ENCODE measurements around the gene YBX1. TPM values are rescaled to one million over a fixed set of nuclear protein-coding genes. Genes with fewer than 3 reads are reported as not detected.
A peak's percentile ranks its signal among the peaks of the same experiment; 100 is the strongest.
"Not testable (repeated sequence)": the region's sequence is repeated elsewhere in the genome, so short reads cannot be mapped to it uniquely, and the experiment has no call there.

The YBX1 gene
- total RNA-seq, 4 donors from 2014 or later, result 327 to 396 (median 357) TPM

GRCh38 chr1:42723511-42723910 lies 41.3 kb downstream of the YBX1 start:
- Histone ChIP-seq H3K27ac (no peak overlapping the region), H3K4me1 (no peaks in the 10 kb centered on the region), H3K9me3 (no peaks in the 10 kb centered on the region), H3K27me3 (no peaks in the 10 kb centered on the region), H3K4me3 (no peak overlapping the region), H3K36me3 (no peaks in the 10 kb centered on the region)
- TF ChIP-seq EP300 (IDR thresholded peaks at IDR 0.05) (no peak), CTCF (IDR thresholded peaks at IDR 0.05) (no peak), POLR2A (IDR thresholded peaks at IDR 0.05) (no peak), POLR2AphosphoS5 (IDR thresholded peaks at IDR 0.05) (no peak)
- DNase-seq (ENCODE audit: low spot score in 2 of 2), result peak in 1 of 2 donors; percentile 28
- WGBS, result 50% methylated on average over 6 of the region's 6 CpGs

DNA sequence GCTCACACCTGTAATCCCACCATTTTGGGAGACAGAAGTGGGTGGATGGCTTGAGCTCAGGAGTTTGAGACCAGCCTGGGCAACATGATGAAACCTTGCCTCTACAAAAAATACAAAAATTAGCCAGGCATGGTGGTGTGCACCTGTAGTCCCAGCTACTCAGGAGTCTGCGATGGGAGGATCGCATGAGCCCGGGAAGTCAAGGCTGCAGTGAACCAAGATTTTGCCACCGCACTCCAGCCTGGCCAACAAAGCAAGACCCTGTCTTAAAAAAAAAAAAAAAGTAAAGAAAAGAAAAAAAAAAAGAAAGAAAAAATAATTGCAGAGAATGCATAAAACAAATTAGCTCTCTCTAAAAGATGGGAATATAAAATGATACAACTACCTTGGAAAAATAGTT lies 43.6 kb downstream of the YBX1 start:
- H3K4me1 ChIP-seq, H3K27ac ChIP-seq, H3K9me3 ChIP-seq, H3K36me3 ChIP-seq, H3K4me3 ChIP-seq, H3K27me3 ChIP-seq: not testable (repeated sequence)
- 97% methylated on average over 4 of the region's 4 CpGs for WGBS
- peak in 1 of 2 donors; percentile 20 for DNase-seq (ENCODE audit: low spot score in 2 of 2)

- H3K27me3 ChIP-seq, result no peaks in the 10 kb centered on the region
- no peaks in the 10 kb centered on the region for H3K9me3 ChIP-seq
- no peak for TF ChIP-seq CTCF (IDR thresholded peaks at IDR 0.05)
- TF ChIP-seq POLR2A (IDR thresholded peaks at IDR 0.05), result no peak
- no peak for TF ChIP-seq EP300 (IDR thresholded peaks at IDR 0.05)
- no peak for TF ChIP-seq POLR2AphosphoS5 (IDR thresholded peaks at IDR 0.05)
- no peak overlapping the region for H3K27ac ChIP-seq
- DNase-seq (ENCODE audit: low spot score in 2 of 2), result peak in 1 of 2 donors; percentile 17
- no peaks in the 10 kb centered on the region for H3K36me3 ChIP-seq
- WGBS, result 86% methylated on average over 3 of the region's 3 CpGs
- no peak overlapping the region for H3K4me3 ChIP-seq
- H3K4me1 ChIP-seq, result peaks cover 7% of the 10 kb centered on the region
These were observed 47.8 kb downstream of the YBX1 start for GRCh38 chr1:42730002-42730401.

- DNase-seq (ENCODE audit: low spot score in 2 of 2), result peak in 1 of 2 donors; percentile 35
- Histone ChIP-seq H3K4me1 (peaks cover 13% of the 10 kb centered on the region), H3K27ac (no peak overlapping the region), H3K27me3 (no peaks in the 10 kb centered on the region), H3K9me3 (no peaks in the 10 kb centered on the region), H3K36me3 (no peaks in the 10 kb centered on the region), H3K4me3 (no peak overlapping the region)
- TF ChIP-seq EP300 (IDR thresholded peaks at IDR 0.05) (no peak), POLR2A (IDR thresholded peaks at IDR 0.05) (no peak), CTCF (IDR thresholded peaks at IDR 0.05) (no peak), POLR2AphosphoS5 (IDR thresholded peaks at IDR 0.05) (no peak)
- 61% methylated on average over 4 of the region's 4 CpGs for WGBS
These were observed 48.8 kb downstream of the YBX1 start for GRCh38 chr1:42730988-42731387.

GRCh38 chr1:42731585-42731984 lies 49.4 kb downstream of the YBX1 start:
- no peak for TF ChIP-seq EP300 (IDR thresholded peaks at IDR 0.05)
- no peak for TF ChIP-seq POLR2A (IDR thresholded peaks at IDR 0.05)
- no peak for TF ChIP-seq CTCF (IDR thresholded peaks at IDR 0.05)
- TF ChIP-seq POLR2AphosphoS5 (IDR thresholded peaks at IDR 0.05), result no peak
- 61% methylated on average over 3 of the region's 3 CpGs for WGBS
- H3K9me3 ChIP-seq, result no peaks in the 10 kb centered on the region
- H3K36me3 ChIP-seq, result no peaks in the 10 kb centered on the region
- H3K27me3 ChIP-seq, result no peaks in the 10 kb centered on the region
- H3K27ac ChIP-seq, result no peak overlapping the region
- no peak overlapping the region for H3K4me3 ChIP-seq
- H3K4me1 ChIP-seq, result peaks cover 19% of the 10 kb centered on the region
- no peak for DNase-seq (ENCODE audit: low spot score in 2 of 2)

- H3K36me3 ChIP-seq, result no peaks in the 10 kb centered on the region
- H3K4me1 ChIP-seq, result peaks cover 25% of the 10 kb centered on the region
- no peak overlapping the region for H3K4me3 ChIP-seq
- H3K9me3 ChIP-seq, result no peaks in the 10 kb centered on the region
- WGBS, result 65% methylated on average over 10 of the region's 10 CpGs
- DNase-seq (ENCODE audit: low spot score in 2 of 2), result peak in 1 of 2 donors; percentile 14
- H3K27ac ChIP-seq, result no peak overlapping the region
- H3K27me3 ChIP-seq, result no peaks in the 10 kb centered on the region
- TF ChIP-seq CTCF (IDR thresholded peaks at IDR 0.05), result no peak
- no peak for TF ChIP-seq EP300 (IDR thresholded peaks at IDR 0.05)
- no peak for TF ChIP-seq POLR2AphosphoS5 (IDR thresholded peaks at IDR 0.05)
- TF ChIP-seq POLR2A (IDR thresholded peaks at IDR 0.05), result no peak
These were observed 50.0 kb downstream of the YBX1 start for GRCh38 chr1:42732126-42732680.
